PFSK-1 (cell line): Measurements from ENCODE around the gene ATAT1.

ENCODE experiments used
- POLR2AphosphoS5 ChIP-seq: IDR thresholded peaks from 2 replicates; pipeline ENCODE4 v1.6.1; 2012; ENCODE audit warnings: low read depth, mild to moderate bottlenecking, control low read depth, low read length, moderate library complexity
- SIN3A ChIP-seq: IDR thresholded peaks from 2 replicates; pipeline ENCODE4 v1.6.1; 2012; ENCODE audit warnings: mild to moderate bottlenecking, low read length, moderate library complexity, borderline replicate concordance; ENCODE audit not compliant: insufficient read depth
- TAF1 ChIP-seq: IDR thresholded peaks from 2 replicates; pipeline ENCODE4 v1.6.1; 2012; ENCODE audit warnings: low read length, control low read depth, borderline replicate concordance; ENCODE audit not compliant: insufficient read depth
- TF ChIP-seq, protein P1 (sequence below), 2 experiments: IDR thresholded peaks; 2 replicates each; pipeline versions ENCODE4 v1.6.1 to v1.8.0; 2011 to 2012; ENCODE audit warnings: low read depth in 2 of 2, low read length in 2 of 2, control low read depth in 1 of 2, inconsistent platforms in 1 of 2, mild to moderate bottlenecking in 1 of 2, moderate library complexity in 1 of 2; ENCODE audit not compliant: insufficient read depth in 1 of 2

DNA sequence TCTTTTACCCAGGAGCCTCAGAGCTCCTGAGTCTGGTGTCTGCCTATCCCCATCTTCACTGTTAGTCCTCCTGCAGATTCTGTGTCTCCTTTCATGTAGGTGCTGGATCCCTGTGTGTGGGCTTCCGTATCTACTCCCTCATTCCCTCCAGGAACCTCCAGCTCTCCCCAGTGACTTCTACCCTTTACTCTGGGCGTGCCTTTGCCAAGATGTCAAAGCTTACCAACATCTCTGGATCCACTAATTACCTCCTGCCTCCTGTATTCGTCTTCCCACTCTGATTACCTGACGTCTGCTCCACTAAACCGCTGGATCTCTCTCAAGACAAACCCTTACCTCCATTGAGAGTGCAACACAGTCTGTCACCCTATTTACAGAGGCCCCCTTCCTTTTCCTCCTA is 18.1 kb downstream of the ATAT1 start:
- TF ChIP-seq TAF1 (no peak), POLR2AphosphoS5 (no peak), SIN3A (no peak)
- TF ChIP-seq, protein P1, sequence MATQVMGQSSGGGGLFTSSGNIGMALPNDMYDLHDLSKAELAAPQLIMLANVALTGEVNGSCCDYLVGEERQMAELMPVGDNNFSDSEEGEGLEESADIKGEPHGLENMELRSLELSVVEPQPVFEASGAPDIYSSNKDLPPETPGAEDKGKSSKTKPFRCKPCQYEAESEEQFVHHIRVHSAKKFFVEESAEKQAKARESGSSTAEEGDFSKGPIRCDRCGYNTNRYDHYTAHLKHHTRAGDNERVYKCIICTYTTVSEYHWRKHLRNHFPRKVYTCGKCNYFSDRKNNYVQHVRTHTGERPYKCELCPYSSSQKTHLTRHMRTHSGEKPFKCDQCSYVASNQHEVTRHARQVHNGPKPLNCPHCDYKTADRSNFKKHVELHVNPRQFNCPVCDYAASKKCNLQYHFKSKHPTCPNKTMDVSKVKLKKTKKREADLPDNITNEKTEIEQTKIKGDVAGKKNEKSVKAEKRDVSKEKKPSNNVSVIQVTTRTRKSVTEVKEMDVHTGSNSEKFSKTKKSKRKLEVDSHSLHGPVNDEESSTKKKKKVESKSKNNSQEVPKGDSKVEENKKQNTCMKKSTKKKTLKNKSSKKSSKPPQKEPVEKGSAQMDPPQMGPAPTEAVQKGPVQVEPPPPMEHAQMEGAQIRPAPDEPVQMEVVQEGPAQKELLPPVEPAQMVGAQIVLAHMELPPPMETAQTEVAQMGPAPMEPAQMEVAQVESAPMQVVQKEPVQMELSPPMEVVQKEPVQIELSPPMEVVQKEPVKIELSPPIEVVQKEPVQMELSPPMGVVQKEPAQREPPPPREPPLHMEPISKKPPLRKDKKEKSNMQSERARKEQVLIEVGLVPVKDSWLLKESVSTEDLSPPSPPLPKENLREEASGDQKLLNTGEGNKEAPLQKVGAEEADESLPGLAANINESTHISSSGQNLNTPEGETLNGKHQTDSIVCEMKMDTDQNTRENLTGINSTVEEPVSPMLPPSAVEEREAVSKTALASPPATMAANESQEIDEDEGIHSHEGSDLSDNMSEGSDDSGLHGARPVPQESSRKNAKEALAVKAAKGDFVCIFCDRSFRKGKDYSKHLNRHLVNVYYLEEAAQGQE (IDR thresholded peaks at IDR 0.05; ENCODE audit: insufficient read depth in 1 of 2, low read depth in 2 of 2, low read length in 2 of 2), result no peak
